KMS-11 (cell line): ENCODE results near the gene SLC13A5.

ENCODE experiments used
- H2AFZ ChIP-seq: fragments of 200-600 bp; sonication (generic); 2 replicates; pipeline ENCODE4 v1.6.1; 2016; ENCODE audit warnings: antibody characterized with exemption, mixed run types, low read depth
- H3K27ac ChIP-seq: fragments of 200-600 bp; sonication (generic); 2 replicates; pipeline ENCODE4 v1.6.1; 2016; ENCODE audit warnings: mild to moderate bottlenecking, mixed run types
- H3K27me3 ChIP-seq: fragments of 200-600 bp; sonication (generic); 2 replicates; pipeline ENCODE4 v1.6.1; 2017; ENCODE audit warnings: mild to moderate bottlenecking, low read depth, mixed run types, moderate library complexity; ENCODE audit not compliant: insufficient read depth
- H3K36me3 ChIP-seq: fragments of 200-600 bp; sonication (generic); 2 replicates; pipeline ENCODE4 v1.6.1; 2017; ENCODE audit warnings: mild to moderate bottlenecking, mixed run types; ENCODE audit not compliant: insufficient read depth
- H3K4me1 ChIP-seq: fragments of 200-600 bp; sonication (generic); 2 replicates; pipeline ENCODE4 v1.6.1; 2016; ENCODE audit warnings: mild to moderate bottlenecking, low read depth, mixed run types; ENCODE audit not compliant: poor library complexity, severe bottlenecking
- H3K4me2 ChIP-seq: fragments of 200-600 bp; sonication (generic); 2 replicates; pipeline ENCODE4 v1.7.0; 2016; ENCODE audit warnings: mild to moderate bottlenecking, mixed run types
- H3K4me3 ChIP-seq: fragments of 200-600 bp; sonication (generic); IDR thresholded peaks from 2 replicates; pipeline ENCODE4 v1.6.1; 2017; ENCODE audit warnings: low read depth, low read length, mixed read lengths; ENCODE audit not compliant: insufficient read depth
- H3K79me2 ChIP-seq: fragments of 200-600 bp; sonication (generic); 2 replicates; pipeline ENCODE4 v1.6.1; 2016; ENCODE audit warnings: low read depth, mixed run types; ENCODE audit not compliant: insufficient read depth
- H3K9ac ChIP-seq: fragments of 200-600 bp; sonication (generic); 2 replicates; pipeline ENCODE4 v1.6.1; 2016; ENCODE audit warnings: mild to moderate bottlenecking, mixed run types
- H4K20me1 ChIP-seq: fragments of 200-600 bp; sonication (generic); 2 replicates; pipeline ENCODE4 v1.6.1; 2016; ENCODE audit warnings: mild to moderate bottlenecking, mixed run types; ENCODE audit not compliant: insufficient read depth
- CTCF ChIP-seq: fragments of 200-600 bp; sonication (generic); conservative IDR thresholded peaks from 2 replicates; pipeline ENCODE4 v1.6.1; 2017; ENCODE audit warnings: low read depth, mild to moderate bottlenecking, antibody characterized with exemption, low read length, moderate library complexity, mixed read lengths

SLC13A5 gene

GRCh38 chr17:6706499-6706898 is 6.7 kb downstream of the SLC13A5 start:
- no peaks in the 10 kb centered on the region for H3K36me3 ChIP-seq
- H3K27me3 ChIP-seq: no peaks in the 10 kb centered on the region
- no peak overlapping the region for H3K4me3 ChIP-seq
- TF ChIP-seq CTCF: no peak
- no peak overlapping the region for H3K4me2 ChIP-seq
- H3K4me1 ChIP-seq: no peaks in the 10 kb centered on the region
- no peak overlapping the region for H3K27ac ChIP-seq
- H3K79me2 ChIP-seq: no peaks in the 10 kb centered on the region
- H3K9ac ChIP-seq: no peak overlapping the region
- no peaks in the 10 kb centered on the region for H4K20me1 ChIP-seq
- H2AFZ ChIP-seq: no peak overlapping the region

- no peak overlapping the region for H3K9ac ChIP-seq
- no peak overlapping the region for H2AFZ ChIP-seq
- no peaks in the 10 kb centered on the region for H3K27me3 ChIP-seq
- H3K79me2 ChIP-seq: no peaks in the 10 kb centered on the region
- TF ChIP-seq CTCF: no peak
- no peaks in the 10 kb centered on the region for H3K4me1 ChIP-seq
- H4K20me1 ChIP-seq: no peaks in the 10 kb centered on the region
- no peaks in the 10 kb centered on the region for H3K36me3 ChIP-seq
- H3K4me3 ChIP-seq: no peak overlapping the region
- no peak overlapping the region for H3K4me2 ChIP-seq
- no peak overlapping the region for H3K27ac ChIP-seq
Measured at GRCh38 chr17:6704470-6705052, 8.6 kb downstream of the SLC13A5 start.

- no peaks in the 10 kb centered on the region for H3K4me1 ChIP-seq
- H3K79me2 ChIP-seq: no peaks in the 10 kb centered on the region
- H3K4me2 ChIP-seq: no peak overlapping the region
- H3K36me3 ChIP-seq: no peaks in the 10 kb centered on the region
- H3K27ac ChIP-seq: no peak overlapping the region
- no peak overlapping the region for H2AFZ ChIP-seq
- no peaks in the 10 kb centered on the region for H4K20me1 ChIP-seq
- H3K27me3 ChIP-seq: no peaks in the 10 kb centered on the region
- TF ChIP-seq CTCF: no peak
- no peak overlapping the region for H3K9ac ChIP-seq
- H3K4me3 ChIP-seq: no peak overlapping the region
Measured at GRCh38 chr17:6703751-6704150, 9.4 kb downstream of the SLC13A5 start.

- no peaks in the 10 kb centered on the region for H3K27me3 ChIP-seq
- no peak overlapping the region for H2AFZ ChIP-seq
- no peaks in the 10 kb centered on the region for H4K20me1 ChIP-seq
- no peak overlapping the region for H3K4me2 ChIP-seq
- no peaks in the 10 kb centered on the region for H3K79me2 ChIP-seq
- H3K9ac ChIP-seq: no peak overlapping the region
- no peak for TF ChIP-seq CTCF
- no peak overlapping the region for H3K4me3 ChIP-seq
- H3K36me3 ChIP-seq: no peaks in the 10 kb centered on the region
- no peaks in the 10 kb centered on the region for H3K4me1 ChIP-seq
- no peak overlapping the region for H3K27ac ChIP-seq
Measured at GRCh38 chr17:6702567-6703215, 10.5 kb downstream of the SLC13A5 start.
